K562 (cell line): ENCODE measurements around the gene HAUS3. TPM values are rescaled to one million over a fixed set of nuclear protein-coding genes. Genes with fewer than 3 reads are reported as not detected.
A peak's percentile ranks its signal among the peaks of the same experiment; 100 is the strongest.

Source experiments
- CBX3 ChIP-seq, 2 experiments: IDR thresholded peaks; 1 replicate in 1 of 2; 2 replicates in 1 of 2; pipeline ENCODE4 v1.6.1; 2012; ENCODE audit warnings: inconsistent platforms in 2 of 2, low read length in 2 of 2, borderline replicate concordance in 1 of 2, control low read depth in 1 of 2
- CEBPZ ChIP-seq: fragments of 150-350 bp; IDR thresholded peaks from 2 replicates; pipeline ENCODE4 v1.6.1; 2014; ENCODE audit warnings: low read depth, mild to moderate bottlenecking, low read length, borderline replicate concordance
- E2F3 ChIP-seq: fragments of 250-450 bp; sonication (Bioruptor Pico); IDR thresholded peaks from 2 replicates; pipeline ENCODE4 v1.4.0; 2020; ENCODE audit warnings: mild to moderate bottlenecking
- E4F1 ChIP-seq: fragments of 250-450 bp; sonication (Bioruptor Pico); IDR thresholded peaks from 2 replicates; pipeline ENCODE4 v1.5.0; 2021; ENCODE audit warnings: mild to moderate bottlenecking, borderline replicate concordance
- GTF2B ChIP-seq: IDR thresholded peaks from 2 replicates; pipeline ENCODE4 v1.6.1; 2011; ENCODE audit not compliant: insufficient read length; ENCODE audit errors: extremely low read depth
- IRF2 ChIP-seq: sonication (generic); formaldehyde crosslinking; IDR thresholded peaks from 2 replicates; pipeline ENCODE4 v1.8.1; 2022; ENCODE audit warnings: mild to moderate bottlenecking, missing genetic modification reagents
- KDM5B ChIP-seq: fragments of 200-600 bp; sonication (generic); IDR thresholded peaks from 2 replicates; pipeline ENCODE4 v1.6.1; 2012; ENCODE audit warnings: low read depth, mild to moderate bottlenecking, moderate library complexity, low read length, control low read depth, inconsistent platforms; ENCODE audit not compliant: insufficient replicate concordance
- KLF10 ChIP-seq: fragments of 250-450 bp; sonication (Bioruptor Pico); IDR thresholded peaks from 2 replicates; pipeline ENCODE4 v1.6.1; 2021; ENCODE audit warnings: matching md5 sums
- LCOR ChIP-seq: sonication (generic); formaldehyde crosslinking; IDR thresholded peaks from 2 replicates; pipeline ENCODE4 v1.8.0; 2022; ENCODE audit warnings: mild to moderate bottlenecking, missing genetic modification reagents
- MAX ChIP-seq: sonication (generic); formaldehyde crosslinking; IDR thresholded peaks from 2 replicates; pipeline ENCODE4 v1.9.0; 2022; ENCODE audit warnings: mild to moderate bottlenecking, missing genetic modification reagents
- MTA3 ChIP-seq: fragments of 450-650 bp; formaldehyde crosslinking; IDR thresholded peaks from 2 replicates; pipeline ENCODE4 v1.6.1; 2017; ENCODE audit warnings: mild to moderate bottlenecking, borderline replicate concordance
- NUFIP1 ChIP-seq: fragments of 450-650 bp; IDR thresholded peaks from 2 replicates; pipeline ENCODE4 v1.6.1; 2018; ENCODE audit not compliant: partially characterized antibody
- SIN3B ChIP-seq: fragments of 450-650 bp; IDR thresholded peaks from 2 replicates; pipeline ENCODE4 v1.6.1; 2017; ENCODE audit warnings: low read depth, mild to moderate bottlenecking, moderate library complexity
- SRSF7 ChIP-seq: fragments of 200-400 bp; formaldehyde crosslinking; optimal IDR thresholded peaks from 2 replicates; pipeline ENCODE3; 2017; ENCODE audit warnings: mild to moderate bottlenecking, low read depth, low read length
- TBP ChIP-seq: optimal IDR thresholded peaks from 2 replicates; pipeline ENCODE3; 2011; ENCODE audit warnings: low read depth, low read length, improper control_type of control experiment
- TSC22D4 ChIP-seq: fragments of 450-650 bp; IDR thresholded peaks from 2 replicates; pipeline ENCODE4 v1.6.1; 2016; ENCODE audit warnings: missing genetic modification characterization, missing biosample characterization, control low read depth
- YBX1 ChIP-seq: fragments of 450-650 bp; IDR thresholded peaks from 2 replicates; pipeline ENCODE4 v1.7.1; 2016; ENCODE audit warnings: mild to moderate bottlenecking
- ZBED1 ChIP-seq: IDR thresholded peaks from 2 replicates; pipeline ENCODE4 v1.6.1; 2014
- ZNF431 ChIP-seq: sonication (generic); formaldehyde crosslinking; IDR thresholded peaks from 2 replicates; pipeline ENCODE4 v1.8.0; 2022; ENCODE audit warnings: mild to moderate bottlenecking, missing genetic modification reagents
- ZNF740 ChIP-seq, 3 experiments: fragments of 200-800 bp in 1 of 3; sonication (Bioruptor generic) in 1 of 3; sonication (generic) in 1 of 3; formaldehyde crosslinking in 1 of 3; IDR thresholded peaks; 2 replicates each; pipeline versions ENCODE4 v1.6.1 to v1.8.0; 2016 to 2022; ENCODE audit warnings: mild to moderate bottlenecking in 2 of 3, missing compliant biosample characterization in 2 of 3, missing genetic modification characterization in 2 of 3, missing genetic modification reagents in 1 of 3
- polyA plus RNA-seq, 8 experiments: library from polyadenylated mRNA; depleted of rRNA in 4 of 8; stranded (reverse) in 5 of 8; unstranded in 3 of 8; fragments of >200 nt; fragmentation: Nextera tagmentation in 2 of 8; fragmentation: Illumina TruSeq in 1 of 8; extraction: Ambion mirVana in 2 of 8; extraction: Trizol in 1 of 8; gene quantifications; 2 replicates each; pipeline versions ENCODE4 v1.2.1 to v1.2.3, GENCODE V29; 2011 to 2014; ENCODE audit warnings: inconsistent platforms in 1 of 8, missing spikeins in 1 of 8
- total RNA-seq, 7 experiments: library from RNA; depleted of rRNA in 6 of 7; stranded (reverse); fragments of >200 nt in 6 of 7; fragmentation: Illumina TruSeq in 2 of 7; extraction: Trizol in 2 of 7; gene quantifications; 2 replicates each; pipeline versions ENCODE4 v1.2.1 to v1.2.3, GENCODE V29; 2011 to 2021; ENCODE audit warnings: low replicate concordance in 1 of 7

Gene HAUS3
- total and polyA plus RNA-seq, 9 of the 15 experiments (the other 6 are each of a cell fraction or from before 2014, with no cell fraction given): 8.9 to 25.7 (median 21.5) TPM

- no peak for TF ChIP-seq SRSF7
- TF ChIP-seq KLF10 (CRISPR knock-in tag): no peak
- TF ChIP-seq E4F1 (CRISPR knock-in tag): no peak
- peak; percentile 60; the same call in 1 of the 2 replicates for TF ChIP-seq CEBPZ
- no peak for TF ChIP-seq GTF2B
- TF ChIP-seq LCOR (CRISPR knock-in tag): no peak
- no peak for TF ChIP-seq E2F3
- TF ChIP-seq CBX3 (IDR thresholded peaks at IDR 0.05; ENCODE audit: borderline replicate concordance in 1 of 2, low read length in 2 of 2): no peak
- no peak for TF ChIP-seq TSC22D4 (tag)
- TF ChIP-seq MTA3: peak; percentile 88; the same call in 1 of the 2 replicates
- TF ChIP-seq TBP: peak; percentile 61
- TF ChIP-seq ZNF431 (CRISPR knock-in tag): no peak
- no peak for TF ChIP-seq IRF2 (CRISPR knock-in tag)
- peak; percentile 88 for TF ChIP-seq KDM5B
- TF ChIP-seq MAX (CRISPR knock-in tag): peak; percentile 89
- no peak; the same call in 1 of the 2 replicates for TF ChIP-seq ZBED1
- TF ChIP-seq NUFIP1: no peak
- no peak; the same call in 1 of the 2 replicates for TF ChIP-seq ZNF740 (CRISPR knock-in tag; IDR thresholded peaks at IDR 0.05)
- TF ChIP-seq ZNF740 (tag; IDR thresholded peaks at IDR 0.05): no peak
- TF ChIP-seq YBX1: no peak
- TF ChIP-seq SIN3B: peak; percentile 72; the same call in 1 of the 2 replicates
Measured at GRCh38 chr4:2262145-2262943, 20.4 kb upstream of the HAUS3 start (continued).
